Activated CD4-positive, CD25-positive, alpha-beta regulatory T cell (primary cell): ENCODE results near the gene CTAGE15.
"Not testable (repeated sequence)": the region's sequence is repeated elsewhere in the genome, so short reads cannot be mapped to it uniquely, and the experiment has no call there.

Experiments used
- DNase-seq, 4 experiments: peaks; one replicate each; lab custom pipeline; 2025; lab: John Stamatoyannopoulos, UW

The CTAGE15 gene, protein sequence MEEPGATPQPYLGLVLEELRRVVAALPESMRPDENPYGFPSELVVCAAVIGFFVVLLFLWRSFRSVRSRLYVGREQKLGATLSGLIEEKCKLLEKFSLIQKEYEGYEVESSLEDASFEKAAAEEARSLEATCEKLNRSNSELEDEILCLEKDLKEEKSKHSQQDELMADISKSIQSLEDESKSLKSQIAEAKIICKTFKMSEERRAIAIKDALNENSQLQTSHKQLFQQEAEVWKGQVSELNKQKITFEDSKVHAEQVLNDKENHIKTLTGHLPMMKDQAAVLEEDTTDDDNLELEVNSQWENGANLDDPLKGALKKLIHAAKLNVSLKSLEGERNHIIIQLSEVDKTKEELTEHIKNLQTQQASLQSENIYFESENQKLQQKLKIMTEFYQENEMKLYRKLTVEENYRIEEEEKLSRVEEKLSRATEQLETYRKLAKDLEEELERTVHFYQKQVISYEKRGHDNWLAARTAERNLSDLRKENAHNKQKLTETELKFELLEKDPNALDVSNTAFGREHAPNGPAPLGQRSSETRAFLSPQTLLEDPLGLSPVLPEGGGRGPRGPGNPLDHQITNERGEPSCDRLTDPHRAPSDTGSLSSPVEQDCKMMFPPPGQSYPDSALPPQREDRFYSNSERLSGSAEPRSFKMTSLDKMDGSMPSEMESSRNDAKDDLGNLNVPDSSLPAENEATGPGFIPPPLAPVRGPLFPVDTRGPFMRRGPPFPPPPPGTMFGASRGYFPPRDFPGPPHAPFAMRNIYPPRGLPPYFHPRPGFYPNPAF

DNA sequence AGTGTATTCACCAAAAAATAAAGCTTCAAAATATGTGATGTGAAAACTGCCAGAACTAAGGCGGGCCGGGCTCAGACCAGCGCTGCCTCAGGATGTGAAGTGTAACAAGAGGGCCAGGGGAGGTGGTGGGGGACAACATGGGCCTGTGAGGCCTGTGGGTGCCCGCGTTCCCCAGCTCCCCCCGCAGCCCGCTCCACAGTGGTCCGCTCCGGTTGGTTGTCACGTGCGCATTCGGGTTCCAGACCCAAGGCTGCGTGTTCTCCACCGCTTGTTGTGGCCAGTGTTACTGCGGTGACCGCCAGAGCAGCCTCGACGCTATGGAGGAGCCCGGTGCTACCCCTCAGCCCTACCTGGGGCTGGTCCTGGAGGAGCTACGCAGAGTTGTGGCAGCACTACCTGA is at the start of gene CTAGE15:
CTAGE15 (plus strand) TSS at position 301 of the 400 bp plus-strand sequence; CDS start at position 318, 17 bp downstream.
- DNase-seq, result not testable (repeated sequence)

DNA sequence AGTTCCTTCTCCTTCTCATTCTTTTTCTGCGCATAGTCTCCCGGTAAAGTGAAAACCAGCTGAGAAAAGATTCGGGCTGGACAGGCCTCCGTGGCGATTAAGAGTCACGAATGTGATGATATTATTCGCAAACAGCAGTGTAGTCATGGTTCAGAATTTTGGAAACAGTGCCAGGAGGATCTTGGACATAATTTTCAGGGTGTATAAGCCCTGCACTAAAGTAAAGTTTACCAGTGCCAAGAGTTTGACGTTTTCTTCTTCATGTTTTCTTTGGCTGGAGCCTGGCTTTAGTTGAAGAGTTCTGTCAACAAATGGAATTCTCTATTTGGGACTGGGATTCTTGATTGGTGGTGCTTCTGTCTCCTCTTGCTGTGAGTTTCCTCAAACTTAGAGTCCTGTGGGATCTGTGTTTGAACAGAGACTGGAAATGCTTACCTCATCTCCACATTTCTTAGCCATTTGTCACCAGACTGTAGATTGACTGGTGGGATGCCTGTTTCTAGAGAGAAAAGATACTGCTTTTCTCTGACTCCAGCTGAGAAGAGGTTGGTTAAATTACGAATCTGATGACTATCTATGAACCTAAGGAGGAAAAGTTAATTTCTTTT is 49.2 kb upstream of the CTAGE15 start:
- DNase-seq, result not testable (repeated sequence)

DNA sequence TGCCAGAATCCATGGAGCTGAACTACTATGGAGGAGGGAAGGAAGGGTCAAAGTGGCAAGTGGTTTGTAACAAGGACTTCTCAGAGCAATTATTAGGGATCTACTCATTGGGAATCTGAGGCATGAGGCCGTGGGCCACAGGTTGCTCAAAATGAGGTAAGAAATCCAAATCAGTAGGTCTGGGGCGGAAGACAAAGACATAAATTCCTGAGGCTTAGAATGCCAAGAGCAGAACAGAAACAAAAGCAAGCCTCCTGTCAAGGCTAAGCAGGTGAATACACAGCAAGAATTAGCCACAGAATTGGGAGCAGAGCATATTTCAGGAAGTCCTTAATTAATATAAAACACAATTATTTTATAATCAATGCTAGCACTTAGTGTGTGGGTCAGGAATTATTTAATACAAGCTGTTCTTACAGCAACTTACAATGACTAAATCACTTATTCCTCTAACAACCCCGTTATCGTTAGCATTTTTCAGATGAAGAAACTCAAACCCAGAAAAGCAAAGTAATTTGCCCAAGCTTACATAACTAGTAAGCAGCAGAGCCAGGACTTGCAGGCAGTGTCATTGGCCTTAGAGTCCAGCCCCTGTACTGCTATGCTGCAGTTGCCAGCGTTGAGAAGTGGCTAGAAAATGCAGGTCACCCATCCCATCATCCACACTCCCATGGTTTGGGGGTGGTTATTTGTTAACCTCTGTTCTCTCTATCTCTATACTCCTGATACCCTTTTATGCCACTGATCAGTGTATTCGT is 40.3 kb upstream of the CTAGE15 start:
- DNase-seq, result not testable (repeated sequence)

DNA sequence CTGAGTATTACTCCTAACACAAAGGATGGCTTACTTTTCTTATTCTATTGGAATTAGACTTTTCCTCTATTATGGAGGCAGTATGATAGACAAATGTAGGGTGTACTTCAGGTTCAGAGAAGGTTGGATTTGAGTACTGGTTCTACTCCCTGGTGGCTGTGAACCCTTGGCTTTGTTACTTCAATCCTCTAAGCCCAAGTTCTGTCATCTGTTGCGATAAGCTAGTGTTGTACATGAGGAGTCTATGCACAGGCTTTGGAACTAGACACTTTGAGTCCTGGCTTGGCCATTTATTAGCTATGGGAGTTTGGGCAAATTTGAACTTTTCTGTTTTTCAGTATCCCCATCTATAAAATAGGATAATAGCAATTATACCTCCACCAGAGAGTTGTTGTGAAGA is 39.7 kb upstream of the CTAGE15 start:
- not testable (repeated sequence) for DNase-seq

DNA sequence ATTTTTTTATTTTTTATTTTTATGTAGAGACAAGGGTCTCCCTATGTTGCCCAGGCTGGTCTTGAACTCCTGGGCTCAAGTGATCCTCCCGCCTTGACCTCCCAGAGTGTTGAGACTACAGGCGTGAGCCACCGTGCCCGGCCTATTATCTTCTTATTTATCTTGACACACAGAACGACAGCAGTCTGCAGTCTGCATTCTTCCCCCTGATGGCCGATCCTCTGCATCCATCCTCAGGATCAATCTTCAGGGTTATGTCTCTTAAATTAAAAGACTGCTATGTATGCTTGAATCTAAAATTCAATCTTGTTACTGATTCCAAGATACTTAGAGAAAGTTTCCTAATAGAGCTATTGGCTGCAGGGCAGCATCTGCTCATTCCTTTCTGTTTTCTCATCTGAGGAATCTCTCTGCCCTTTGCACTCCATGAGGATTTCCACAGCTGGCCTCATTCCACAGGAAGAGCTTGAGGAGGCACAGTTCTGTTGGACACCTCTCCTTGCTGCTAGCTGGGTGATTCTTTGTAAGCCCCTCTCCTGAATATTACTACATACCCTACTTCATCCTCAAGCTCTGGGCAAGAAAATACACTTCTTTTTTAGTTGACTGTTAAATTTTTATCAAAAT is 38.3 kb upstream of the CTAGE15 start:
- DNase-seq, result not testable (repeated sequence)

DNA sequence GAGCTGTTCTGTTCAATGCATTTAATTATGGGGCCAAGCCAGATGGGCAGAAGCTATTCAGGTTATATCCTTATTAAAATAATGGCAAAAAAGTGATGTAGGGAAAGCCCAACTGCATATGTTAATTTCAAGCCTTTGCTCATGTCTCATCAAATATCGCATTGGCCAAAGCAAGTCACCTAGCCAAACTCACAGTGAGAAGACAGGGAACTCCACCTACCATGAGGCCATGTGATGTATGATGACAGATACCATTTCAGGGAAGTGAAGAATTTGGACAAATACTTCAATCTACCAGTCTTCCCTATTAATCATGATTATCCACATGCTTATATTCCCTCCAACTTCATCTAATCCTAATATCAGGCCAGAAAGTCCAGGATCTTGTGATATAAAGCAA is 35.2 kb upstream of the CTAGE15 start:
- not testable (repeated sequence) for DNase-seq

DNA sequence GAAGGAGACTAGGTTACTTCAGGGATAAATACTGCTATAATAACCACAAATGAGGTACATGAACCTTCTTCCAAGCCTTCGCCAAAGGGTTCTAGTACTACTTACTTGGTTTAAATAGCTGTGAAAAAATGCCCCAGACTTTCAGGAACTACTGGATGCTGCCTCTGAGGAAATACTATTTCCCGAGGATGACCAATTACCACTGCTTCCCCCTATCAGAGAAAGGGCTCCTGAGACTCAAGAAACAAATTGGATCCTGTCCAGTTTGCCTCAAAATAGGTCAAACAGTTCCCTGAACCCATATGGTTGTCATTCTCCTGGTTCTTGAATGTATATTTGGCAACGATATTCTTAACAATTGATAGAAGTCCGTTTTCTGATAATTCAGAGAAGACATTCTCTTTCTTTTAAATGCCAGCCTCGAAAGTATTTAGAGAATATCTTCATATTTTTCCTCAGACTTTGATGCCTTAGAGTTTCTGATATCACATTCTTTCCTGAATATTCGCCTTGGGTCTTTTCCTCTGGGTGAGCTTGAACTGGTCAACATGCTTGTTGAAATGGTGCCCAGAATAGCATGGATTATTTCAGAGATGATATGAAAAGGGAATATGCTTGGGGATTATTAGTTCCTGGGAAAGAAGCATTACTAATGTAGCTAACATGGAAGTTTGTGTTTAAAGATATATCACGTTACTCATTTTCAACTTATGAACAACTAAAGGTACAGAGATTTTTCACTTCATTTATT is 28.1 kb upstream of the CTAGE15 start:
- not testable (repeated sequence) for DNase-seq

DNA sequence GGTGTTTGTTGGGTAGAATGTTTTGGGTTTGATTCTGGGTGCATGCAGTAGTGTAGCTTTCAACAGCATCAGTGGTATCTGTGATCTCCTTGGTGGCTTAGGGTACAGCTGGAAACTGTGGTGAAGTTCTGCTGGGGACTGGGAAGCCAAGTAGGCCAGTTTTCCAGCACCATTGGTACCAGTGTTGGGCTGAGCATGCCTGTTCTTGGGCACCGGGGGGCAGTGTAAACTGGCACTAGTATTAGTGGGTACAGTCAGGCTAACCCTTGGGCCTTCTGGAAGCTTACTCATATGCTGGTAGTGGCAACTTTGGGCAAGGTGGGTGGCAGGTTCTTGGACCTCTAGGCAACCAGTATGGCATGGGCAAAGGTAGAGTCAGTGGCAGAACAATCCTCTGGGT is 15.6 kb upstream of the CTAGE15 start:
- DNase-seq, result not testable (repeated sequence)

DNA sequence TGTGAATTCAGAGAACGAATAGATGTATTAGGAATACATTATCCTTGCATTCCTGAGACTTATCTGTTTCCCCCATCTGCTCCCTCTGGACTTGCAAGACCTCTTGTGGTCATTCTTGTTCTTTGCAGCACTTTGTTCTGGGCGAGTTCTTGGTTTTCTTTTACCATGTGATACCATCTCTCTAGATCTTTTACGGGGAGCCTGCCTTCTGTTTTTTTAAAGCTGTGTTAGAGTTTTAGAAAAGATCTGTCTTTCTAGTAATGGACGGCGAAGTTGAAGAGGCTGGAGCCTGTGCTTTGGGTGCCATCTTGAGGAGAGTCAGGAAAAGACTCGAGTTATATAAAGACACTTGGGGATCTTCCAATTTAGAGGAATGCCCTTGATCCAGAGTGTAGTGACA is 8.3 kb upstream of the CTAGE15 start:
- not testable (repeated sequence) for DNase-seq

DNA sequence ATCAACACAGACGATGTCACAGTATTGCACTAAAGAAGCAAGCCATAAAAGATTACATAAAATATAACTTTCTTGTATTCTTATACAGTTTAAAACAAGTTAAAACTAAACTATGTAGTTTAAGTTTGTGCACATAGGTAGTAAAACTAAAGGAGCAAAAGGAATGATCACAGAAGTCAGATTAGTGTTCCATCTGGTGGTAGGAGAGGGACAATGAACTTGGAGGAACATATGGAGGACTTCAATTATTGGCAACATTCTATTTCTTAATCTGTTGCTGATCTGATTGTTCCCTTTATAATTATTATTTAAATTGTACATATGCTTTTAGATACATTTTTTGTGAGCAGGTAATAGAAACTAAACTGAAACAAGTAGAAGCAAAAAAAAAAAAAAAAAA is 5.6 kb upstream of the CTAGE15 start:
- DNase-seq, result not testable (repeated sequence)

DNA sequence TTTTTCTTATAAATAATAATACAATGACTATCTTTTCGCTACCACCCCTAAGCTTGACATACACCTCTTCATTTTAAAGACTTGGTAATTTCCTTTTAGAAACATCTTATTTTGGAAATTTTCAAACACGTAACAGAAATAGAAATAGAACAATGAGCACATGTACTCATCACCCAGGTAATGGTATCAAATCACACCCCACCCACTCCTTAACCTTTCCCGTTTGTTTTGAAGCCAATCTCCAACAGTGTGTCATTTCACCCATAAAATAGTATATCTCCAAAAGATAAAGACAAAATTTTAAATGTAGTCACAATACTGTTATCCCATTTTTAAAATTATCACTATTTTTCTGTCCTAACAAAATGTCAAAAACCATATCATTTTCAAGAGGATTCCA is 16.6 kb downstream of the CTAGE15 start:
- DNase-seq, result not testable (repeated sequence)

DNA sequence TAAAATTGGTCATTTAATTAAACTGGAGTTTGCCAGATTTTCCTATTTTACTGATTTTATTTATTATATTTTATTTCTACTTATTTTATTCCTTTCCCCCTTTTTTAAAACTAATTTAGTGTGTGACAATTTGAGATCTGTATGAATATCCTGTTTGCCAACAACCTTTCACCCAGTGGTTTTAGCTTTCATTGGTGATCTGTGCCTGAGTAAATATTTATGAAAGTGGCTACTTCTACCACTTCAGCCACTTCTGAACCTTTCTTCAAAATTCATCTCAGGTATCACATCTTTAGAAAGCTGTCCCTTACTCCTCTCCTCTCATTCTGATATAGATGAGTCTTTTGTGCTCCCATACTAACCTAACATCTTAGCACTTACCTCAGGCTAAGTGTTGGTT is 18.3 kb downstream of the CTAGE15 start:
- not testable (repeated sequence) for DNase-seq

DNA sequence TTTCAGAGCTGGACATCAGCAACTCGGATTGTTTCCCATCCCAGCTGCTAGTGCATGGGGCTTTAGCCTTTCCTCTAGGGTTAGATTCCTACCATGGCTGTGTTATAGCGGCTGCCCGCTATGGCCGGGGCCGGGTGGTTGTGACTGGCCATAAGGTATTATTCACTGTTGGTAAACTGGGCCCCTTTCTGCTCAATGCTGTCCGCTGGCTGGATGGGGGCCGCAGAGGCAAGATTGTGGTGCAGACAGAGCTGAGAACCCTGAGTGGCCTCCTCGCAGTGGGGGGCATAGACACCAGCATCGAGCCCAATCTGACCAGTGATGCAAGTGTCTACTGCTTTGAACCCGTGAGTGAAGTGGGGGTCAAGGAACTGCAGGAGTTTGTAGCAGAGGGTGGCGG is 26.5 kb downstream of the CTAGE15 start:
- DNase-seq, result not testable (repeated sequence)

DNA sequence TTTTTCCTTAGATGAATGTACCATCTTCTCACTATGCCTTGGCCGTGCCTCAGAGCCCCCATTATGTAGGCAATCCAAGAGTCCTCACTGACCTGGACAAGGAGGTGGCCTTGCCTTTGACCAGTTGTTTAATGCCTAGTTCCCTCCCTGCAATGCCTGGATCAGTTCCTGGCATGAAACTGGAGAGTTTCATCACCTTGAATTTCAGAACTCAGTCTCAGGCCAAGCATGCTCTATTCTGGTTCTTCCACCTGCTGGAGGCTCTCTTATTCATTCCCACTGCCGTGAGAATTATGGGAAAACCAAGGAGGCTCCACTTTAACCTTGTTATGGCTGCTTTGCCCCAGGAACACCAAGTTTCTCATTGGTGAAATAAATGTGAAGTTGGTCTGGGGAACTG is 31.9 kb downstream of the CTAGE15 start:
- not testable (repeated sequence) for DNase-seq

DNA sequence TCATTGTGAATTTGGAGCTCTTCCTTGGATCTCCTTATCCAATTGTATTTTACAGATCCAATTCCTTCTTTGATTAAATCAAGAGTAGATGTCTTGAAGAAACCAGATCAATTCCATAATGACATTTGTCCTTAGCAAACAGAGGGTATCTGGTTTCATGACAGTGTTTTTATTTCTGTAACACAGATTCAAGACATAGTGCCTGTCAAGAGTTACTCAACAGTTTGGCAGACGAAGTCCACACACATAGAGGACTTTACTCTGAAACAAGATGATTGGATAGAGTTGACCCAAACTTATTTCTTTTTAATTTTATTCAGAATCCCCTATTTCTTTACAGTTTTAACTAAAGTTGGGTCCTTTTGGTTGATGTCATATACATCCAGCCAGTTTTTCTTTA is 34.5 kb downstream of the CTAGE15 start:
- not testable (repeated sequence) for DNase-seq

DNA sequence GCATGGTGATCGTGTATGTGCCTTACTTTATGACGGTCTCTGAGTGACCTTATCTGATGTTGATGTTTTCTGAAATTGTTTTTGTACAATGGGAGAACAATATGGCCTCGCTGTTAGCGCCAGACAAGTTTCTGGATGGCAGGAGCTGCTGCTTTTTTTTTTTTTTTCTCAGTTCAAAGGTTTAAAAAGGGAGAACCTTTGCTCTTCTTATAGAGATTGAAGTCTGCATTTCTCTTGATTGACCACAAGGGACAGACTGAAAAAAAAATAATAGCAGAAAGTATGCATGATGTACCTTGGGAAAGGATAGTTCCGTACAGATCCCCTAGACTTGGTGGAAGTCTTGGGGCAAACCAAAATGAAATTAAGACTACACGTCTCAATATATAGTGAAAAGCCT is 43.9 kb downstream of the CTAGE15 start:
- not testable (repeated sequence) for DNase-seq

DNA sequence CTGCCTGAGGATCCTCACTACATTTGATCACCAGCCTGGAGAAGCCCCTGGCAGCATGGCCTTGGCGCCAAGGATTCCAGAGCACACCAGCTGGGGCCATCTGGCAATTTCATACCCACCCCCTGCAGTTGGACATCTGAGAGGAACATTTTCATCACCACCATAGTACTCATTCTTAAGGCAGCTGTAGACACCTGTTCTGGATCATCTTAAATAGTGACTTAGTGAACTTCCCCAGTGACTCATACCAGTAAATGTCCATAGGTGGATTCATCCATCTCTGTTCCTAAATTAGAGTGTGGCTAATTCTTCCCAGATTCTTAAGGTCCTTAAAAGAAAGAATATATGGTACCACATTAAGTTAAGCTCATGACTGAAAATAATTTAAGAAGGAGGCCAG is 45.6 kb downstream of the CTAGE15 start:
- DNase-seq, result not testable (repeated sequence)

DNA sequence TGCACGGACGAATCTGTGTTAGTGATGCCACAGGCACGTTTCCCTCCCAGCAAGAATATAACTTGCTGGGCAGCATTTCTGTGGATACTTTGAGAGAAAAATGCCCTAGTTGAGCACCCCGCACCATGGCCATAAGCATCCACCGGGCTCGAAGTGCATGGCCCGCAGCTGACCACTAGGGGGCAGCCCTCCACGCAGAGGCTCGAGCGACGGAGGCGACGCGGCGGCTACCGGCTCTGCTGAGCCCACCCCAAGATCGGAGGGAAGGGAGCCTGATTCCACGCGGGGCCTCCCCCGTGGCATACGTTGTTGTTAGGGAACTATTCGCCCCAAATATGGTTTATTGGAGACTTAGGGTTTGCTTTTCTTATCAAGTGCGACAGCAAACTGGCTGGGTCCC is 48.5 kb downstream of the CTAGE15 start:
- DNase-seq, result not testable (repeated sequence)

DNA sequence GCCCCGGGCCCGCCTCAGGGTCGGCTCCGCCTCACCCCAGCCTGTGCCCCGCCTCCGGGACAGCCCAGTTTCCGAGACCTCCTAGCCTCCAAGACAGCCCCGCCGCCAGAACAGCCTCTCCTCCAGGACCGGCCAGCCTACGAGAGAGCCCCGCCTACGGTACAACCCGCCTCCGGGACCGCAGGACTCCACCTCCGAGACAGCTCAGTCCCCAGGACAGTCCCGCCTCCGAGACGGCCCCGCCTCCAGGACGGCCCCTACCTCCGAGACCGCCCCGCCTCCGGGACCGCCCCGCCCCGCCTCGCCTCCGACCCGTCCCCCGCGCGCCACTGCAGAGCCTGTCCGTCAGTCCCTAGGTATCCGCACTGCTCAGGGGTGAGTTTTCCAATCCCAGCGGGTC is 49.0 kb downstream of the CTAGE15 start, which contains the start of gene TCAF2:
TCAF2 (plus strand) TSS at position 329 of the 400 bp plus-strand sequence.
- not testable (repeated sequence) for DNase-seq

DNA sequence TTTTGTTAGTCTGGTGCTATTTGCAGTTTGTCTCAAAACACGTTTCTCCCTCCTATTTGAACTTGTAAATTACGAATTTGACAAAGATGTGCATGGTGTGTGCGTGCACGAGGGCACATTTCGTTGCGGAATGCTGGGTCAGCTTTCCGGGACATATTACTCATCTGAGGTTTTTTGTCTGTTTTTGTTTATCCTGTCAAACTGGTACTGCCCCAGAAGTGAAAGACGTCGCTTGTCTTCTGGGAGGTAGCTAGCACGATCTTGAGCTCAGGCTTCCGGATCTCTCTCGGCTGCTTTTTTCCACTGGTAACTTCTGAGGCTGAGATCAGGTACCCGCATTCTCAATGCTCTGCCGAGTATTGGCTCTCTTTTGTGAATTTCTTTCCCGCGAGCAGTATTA is 49.6 kb downstream of the CTAGE15 start:
- DNase-seq, result not testable (repeated sequence)
